K562 (cell line): ENCODE data around the gene VPS11. TPM values are rescaled to one million over a fixed set of nuclear protein-coding genes. Genes with fewer than 3 reads are reported as not detected.

ENCODE experiments used
- ATAC-seq: fragments of 200-7000 bp; cut with Tn5 transposase; 3 replicates; pipeline ENCODE4 v1.9.1; 2020; ENCODE audit warnings: moderate library complexity
- BruUV-seq: library from RNA; stranded (reverse); fragments of 400-500 nt; replicated peaks from 2 replicates; lab custom pipeline; 2021; lab: Mats Ljungman, UMichigan
- CTCF ChIA-PET: fragments of 300-600 bp; formaldehyde crosslinking; extraction: SDS; loops from one replicate; lab custom pipeline; 2021; ENCODE audit warnings: low intra/inter-chr PET ratio; lab: Yijun Ruan, JAX
- POLR2A ChIA-PET: fragments of 300-600, 350-650 bp; sonication (Branson Sonifier 250); formaldehyde crosslinking; extraction: SDS; loops from one replicate; lab custom pipeline; 2021; ENCODE audit warnings: antibody characterized with exemption, inconsistent platforms; lab: Yijun Ruan, JAX
- DNase-seq, 4 experiments: peaks; one replicate each; pipeline versions ENCODE4 v3.0.0 to v3.0.0-alpha.2; 2011 to 2018; ENCODE audit warnings: low spot score in 3 of 4, mixed read lengths in 3 of 4; ENCODE audit errors: extremely low read depth in 1 of 4
- FAIRE-seq: peaks from 2 replicates; lab custom pipeline; 2011; peaks lifted over from hg19 to GRCh38; lab: Jason Lieb, UNC
- H2AFZ ChIP-seq: 2 replicates; pipeline ENCODE4 v1.6.0; 2011; ENCODE audit warnings: low read depth, low read length, control low read depth, inconsistent platforms
- H3K27ac ChIP-seq: fragments of 200-600 bp; 3 replicates; pipeline ENCODE4 v1.8.0; 2011; ENCODE audit warnings: low read depth, mild to moderate bottlenecking, control low read depth, inconsistent platforms, low read length, moderate library complexity, mixed read lengths; ENCODE audit errors: extremely low read depth
- H3K27me3 ChIP-seq, 2 experiments: fragments of 300-600 bp in 1 of 2; 2 replicates in 1 of 2; 3 replicates in 1 of 2; pipeline versions ENCODE4 v1.6.0 to v1.8.0; 2011; ENCODE audit warnings: inconsistent platforms in 2 of 2, low read length in 2 of 2, mild to moderate bottlenecking in 1 of 2, mixed read lengths in 1 of 2, moderate library complexity in 1 of 2; ENCODE audit not compliant: control insufficient read depth in 2 of 2, insufficient read depth in 2 of 2
- H3K36me3 ChIP-seq: fragments of 300-600 bp; 3 replicates; pipeline ENCODE4 v1.8.0; 2011; ENCODE audit warnings: mild to moderate bottlenecking, low read length, inconsistent platforms; ENCODE audit not compliant: control insufficient read depth, insufficient read depth
- H3K4me1 ChIP-seq, 2 experiments: fragments of 200-600 bp in 1 of 2; replicated peaks in 1 of 2; 2 replicates in 1 of 2; 3 replicates in 1 of 2; pipeline versions ENCODE4 v1.5.1 to v1.8.0; 2011; ENCODE audit warnings: inconsistent platforms in 2 of 2, low read length in 2 of 2, mild to moderate bottlenecking in 1 of 2, mixed read lengths in 1 of 2, moderate library complexity in 1 of 2; ENCODE audit not compliant: control insufficient read depth in 2 of 2, insufficient read depth in 2 of 2
- H3K4me2 ChIP-seq: 2 replicates; pipeline ENCODE4 v1.6.1; 2011; ENCODE audit warnings: low read length, control low read depth, inconsistent platforms, mixed read lengths; ENCODE audit not compliant: insufficient read depth
- H3K4me3 ChIP-seq: fragments of 200-600 bp; sonication (generic), shearing (Covaris generic); 2 replicates; pipeline ENCODE4 v1.5.1; 2016; ENCODE audit warnings: control low read depth, inconsistent platforms
- H3K79me2 ChIP-seq: fragments of 200-600 bp; 3 replicates; pipeline ENCODE4 v1.8.0; 2011; ENCODE audit warnings: low read length, inconsistent platforms; ENCODE audit not compliant: control insufficient read depth, insufficient read depth
- H3K9ac ChIP-seq, 2 experiments: 2 replicates each; pipeline versions ENCODE4 v1.6.0 to v1.6.1; 2011; ENCODE audit warnings: low read depth in 2 of 2, low read length in 2 of 2, control low read depth in 1 of 2, inconsistent platforms in 1 of 2, mild to moderate bottlenecking in 1 of 2, mixed read lengths in 1 of 2; ENCODE audit not compliant: insufficient read depth in 1 of 2
- H3K9me1 ChIP-seq: one replicate; pipeline ENCODE4 v1.6.0; 2011; ENCODE audit warnings: inconsistent platforms, mild to moderate bottlenecking, low read length, moderate library complexity; ENCODE audit not compliant: control insufficient read depth, insufficient read depth
- H3K9me3 ChIP-seq: replicated peaks from 2 replicates; pipeline ENCODE4 v1.5.1; 2011; ENCODE audit warnings: low read depth, low read length, inconsistent platforms; ENCODE audit not compliant: control insufficient read depth, insufficient read depth
- H4K20me1 ChIP-seq: replicated peaks from 2 replicates; pipeline ENCODE4 v1.6.1; 2011; ENCODE audit warnings: low read length, inconsistent platforms, mixed read lengths; ENCODE audit not compliant: control insufficient read depth, insufficient read depth
- ARID2 ChIP-seq: fragments of 450-650 bp; IDR thresholded peaks from 2 replicates; pipeline ENCODE4 v1.6.1; 2017; ENCODE audit warnings: antibody characterized with exemption, mild to moderate bottlenecking
- KLF10 ChIP-seq: fragments of 250-450 bp; sonication (Bioruptor Pico); IDR thresholded peaks from 2 replicates; pipeline ENCODE4 v1.6.1; 2021; ENCODE audit warnings: matching md5 sums
- SETDB1 ChIP-seq: IDR thresholded peaks from one replicate; pipeline ENCODE4 v1.6.1; 2012; ENCODE audit warnings: low read length, control low read depth, inconsistent platforms
- ZNF347 ChIP-seq: fragments of 450-650 bp; formaldehyde crosslinking; IDR thresholded peaks from 2 replicates; pipeline ENCODE4 v1.4.0; 2020; ENCODE audit warnings: low read depth, mild to moderate bottlenecking, moderate library complexity
- WGBS: fragments of 100-300 bp; shearing (Covaris generic); methylation state at CpG from one replicate; pipeline ENCODE4 v1.1.6; 2016; ENCODE audit warnings: low coverage, mixed read lengths; ENCODE audit not compliant: insufficient coverage; ENCODE audit errors: missing lambda C conversion rate; 5-methylcytosine and 5-hydroxymethylcytosine counted together
- in situ Hi-C: fragments of 300-500 bp; cut with MboI; formaldehyde crosslinking; loops from 4 replicates; pipeline ENCODE4 v1.15.0; 2018; ENCODE audit warnings: inconsistent platforms, mixed read lengths
- intact Hi-C: fragments of 100-400 bp; cut with micrococcal nuclease; formaldehyde crosslinking; loops from 2 replicates; pipeline ENCODE4 v1.14.2; 2022
- polyA plus RNA-seq, 8 experiments: library from polyadenylated mRNA; depleted of rRNA in 4 of 8; stranded (reverse) in 5 of 8; unstranded in 3 of 8; fragments of >200 nt; fragmentation: Nextera tagmentation in 2 of 8; fragmentation: Illumina TruSeq in 1 of 8; extraction: Ambion mirVana in 2 of 8; extraction: Trizol in 1 of 8; gene quantifications; 2 replicates each; pipeline versions ENCODE4 v1.2.1 to v1.2.3, GENCODE V29; 2011 to 2014; ENCODE audit warnings: inconsistent platforms in 1 of 8, missing spikeins in 1 of 8
- total RNA-seq, 7 experiments: library from RNA; depleted of rRNA in 6 of 7; stranded (reverse); fragments of >200 nt in 6 of 7; fragmentation: Illumina TruSeq in 2 of 7; extraction: Trizol in 2 of 7; gene quantifications; 2 replicates each; pipeline versions ENCODE4 v1.2.1 to v1.2.3, GENCODE V29; 2011 to 2021; ENCODE audit warnings: low replicate concordance in 1 of 7
- TF ChIP-seq, protein P1 (sequence below): sonication (generic); formaldehyde crosslinking; IDR thresholded peaks from 2 replicates; pipeline ENCODE4 v1.5.0; 2020; ENCODE audit warnings: missing genetic modification reagents

VPS11 gene
- total and polyA plus RNA-seq, 9 of the 15 experiments (the other 6 are each of a cell fraction or from before 2014, with no cell fraction given): 14.1 to 35.5 (median 27.5) TPM

DNA sequence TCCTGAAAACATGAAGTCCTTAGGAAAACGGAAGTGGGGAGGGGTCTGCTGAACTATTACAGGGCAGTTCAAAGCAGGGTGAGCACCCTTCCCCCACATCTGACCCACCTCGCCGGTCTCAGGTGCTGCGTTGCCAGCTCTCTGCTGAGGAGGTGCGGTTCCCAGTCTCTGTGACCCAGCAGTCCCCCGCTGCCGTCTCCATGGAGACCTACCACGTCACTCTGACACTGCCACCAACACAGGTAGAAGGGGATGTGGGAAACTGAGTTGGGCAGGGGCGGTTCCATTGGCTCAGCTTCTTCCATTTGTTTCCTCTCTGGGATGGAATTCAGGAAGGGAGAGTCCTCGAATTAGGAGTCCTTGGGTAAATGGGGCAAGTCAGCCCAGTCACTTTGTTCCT, 42.8 kb downstream of the VPS11 start (continued):
- TF ChIP-seq ARID2: no peak
- TF ChIP-seq, all 486 proteins: peak for 0

GRCh38 chr11:119111361-119111925, 43.8 kb downstream of the VPS11 start:
- POLR2A ChIA-PET: interaction anchor here (1.0 to 5.8 kb wide), 2 partner anchors 16 to 37 kb away, joined by 3 to 75 read pairs; a partner anchor contains a TSS
- ATAC-seq: no peak
- intact Hi-C loops: no loop called here
- TF ChIP-seq, protein P1, sequence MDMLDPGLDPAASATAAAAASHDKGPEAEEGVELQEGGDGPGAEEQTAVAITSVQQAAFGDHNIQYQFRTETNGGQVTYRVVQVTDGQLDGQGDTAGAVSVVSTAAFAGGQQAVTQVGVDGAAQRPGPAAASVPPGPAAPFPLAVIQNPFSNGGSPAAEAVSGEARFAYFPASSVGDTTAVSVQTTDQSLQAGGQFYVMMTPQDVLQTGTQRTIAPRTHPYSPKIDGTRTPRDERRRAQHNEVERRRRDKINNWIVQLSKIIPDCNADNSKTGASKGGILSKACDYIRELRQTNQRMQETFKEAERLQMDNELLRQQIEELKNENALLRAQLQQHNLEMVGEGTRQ (CRISPR knock-in tag): no peak
- TF ChIP-seq ZNF347 (no peak), KLF10 (no peak), SETDB1 (no peak)
- TF ChIP-seq, all 486 proteins: peak for 0
- Histone ChIP-seq H3K79me2 (peaks cover 37% of the 10 kb centered on the region), H3K4me1 (peaks cover 25 to 29% of the 10 kb centered on the region in 2 experiments), H3K36me3 (peaks cover 75% of the 10 kb centered on the region), H3K9me1 (no peaks in the 10 kb centered on the region), H3K4me3 (no peak overlapping the region), H3K4me2 (no peak overlapping the region), H3K9ac (peak overlapping the region in 1 of 2 experiments; percentile 17; a peak in 1 of 4 replicates), H3K9me3 (no peaks in the 10 kb centered on the region), H4K20me1 (peaks cover 18% of the 10 kb centered on the region), H3K27me3 (no peaks in the 10 kb centered on the region), H2AFZ (no peak overlapping the region), H3K27ac (no peak overlapping the region; the same call in 2 of the 3 replicates)
- CTCF ChIA-PET: no interaction called here
- WGBS: 95% methylated on average over 11 of the region's 11 CpGs
- no TSS peak for BruUV-seq
- in situ Hi-C loops: no loop called here
- DNase-seq (no peak), FAIRE-seq (no peak)
